Activated effector memory CD4-positive, alpha-beta T cell treated with Interleukin-2 at 50 U/mL for 16 hours (primary cell): ENCODE data around the gene ART1.

Source experiments
- DNase-seq: peaks from one replicate; pipeline ENCODE4 v3.0.0-alpha.2; 2020

The ART1 gene

DNA sequence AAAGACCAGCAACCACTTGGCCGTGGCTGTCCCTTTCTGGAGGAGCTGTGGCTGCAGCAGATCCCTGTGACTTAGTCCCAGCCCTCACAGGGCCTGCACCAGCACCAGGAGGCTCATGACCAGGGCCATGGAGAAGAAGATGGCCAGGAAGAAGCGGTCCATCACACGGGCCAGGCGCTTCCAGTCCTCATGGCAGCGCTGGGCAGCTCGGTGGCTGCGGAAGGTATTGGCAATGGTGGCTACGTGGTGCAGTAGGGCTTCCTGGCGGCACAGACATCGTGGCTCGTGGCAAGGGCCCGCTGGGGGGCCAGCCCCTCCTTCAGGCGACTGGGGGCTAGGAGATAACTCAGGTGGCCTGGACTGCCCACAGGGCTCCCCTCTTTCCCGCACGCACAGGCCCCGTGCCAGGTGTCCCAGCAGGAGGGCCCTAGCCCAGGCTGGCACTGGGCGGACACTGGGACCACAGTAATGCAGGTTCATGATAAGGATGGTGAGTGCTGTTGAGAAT lies 21.1 kb downstream of the ART1 start:
- no peak for DNase-seq

- DNase-seq = no peak
Observed at GRCh38 chr11:3667149-3668035, 22.5 kb downstream of the ART1 start.

DNA sequence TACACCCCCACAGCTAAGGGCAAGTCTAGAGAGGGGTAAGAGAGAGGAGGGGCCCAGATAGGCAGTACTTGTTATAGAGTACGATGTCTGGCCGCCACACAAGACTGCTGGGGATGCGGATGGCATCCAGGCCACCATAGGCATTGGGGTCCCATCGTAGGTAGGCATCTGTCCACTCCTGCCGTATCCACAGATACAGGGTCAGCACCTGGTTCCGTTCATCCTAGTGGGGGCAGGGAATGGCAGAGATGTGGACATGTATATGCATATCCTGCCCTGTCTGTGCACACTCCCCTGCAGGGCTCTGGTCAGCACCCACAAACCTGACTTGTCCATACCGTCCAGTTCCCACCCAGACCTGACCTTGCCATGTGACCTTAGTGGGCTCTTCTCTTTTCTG lies 24.2 kb downstream of the ART1 start:
- DNase-seq = no peak

- no peak for DNase-seq
Observed at GRCh38 chr11:3669742-3670183, 24.8 kb downstream of the ART1 start.

DNA sequence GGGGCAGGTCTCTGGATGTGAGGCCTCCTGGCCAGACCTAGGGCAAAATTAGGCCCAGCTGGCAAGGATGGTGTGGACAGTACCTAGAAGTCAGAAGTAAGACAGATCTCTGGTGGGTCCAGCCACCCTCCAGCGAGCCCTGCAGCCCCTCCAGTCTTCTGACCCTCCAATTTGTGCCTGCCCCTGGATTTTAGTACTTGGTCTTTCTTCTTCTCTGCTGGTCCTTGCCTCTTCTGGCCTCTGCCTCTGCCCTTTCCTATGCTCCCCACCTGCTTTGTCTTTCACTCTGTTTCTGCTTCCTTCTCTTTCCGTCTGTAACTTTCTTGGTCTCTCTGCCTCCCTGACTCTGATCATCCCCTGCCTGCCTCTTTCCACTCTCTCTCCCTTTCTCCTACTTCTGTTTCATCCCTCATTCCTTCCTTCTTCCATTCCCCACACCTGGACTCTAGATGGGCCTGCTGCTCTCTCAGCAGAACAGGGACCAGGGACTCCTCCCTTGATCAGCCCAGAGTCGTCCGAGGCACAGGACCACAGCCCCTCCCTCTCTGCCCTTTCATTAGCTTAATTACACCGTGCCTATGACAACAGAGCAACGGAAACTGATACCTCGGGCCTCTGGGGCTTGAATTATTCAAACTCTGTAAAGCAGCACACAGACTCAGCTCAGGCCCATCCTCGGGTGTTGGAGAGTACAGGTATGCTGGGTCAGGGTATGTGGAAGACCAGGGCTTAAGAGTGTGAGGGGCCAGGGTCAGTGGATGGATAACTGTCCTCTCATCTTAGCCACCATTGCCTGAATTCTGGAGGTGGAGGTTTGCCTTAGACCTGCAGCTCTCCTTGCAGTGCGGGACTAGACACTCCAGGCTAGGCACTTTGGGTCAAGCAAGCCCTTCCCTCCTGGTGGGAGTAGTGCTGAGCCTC lies 26.7 kb downstream of the ART1 start, which contains the start of gene CHRNA10:
Gene CHRNA10 (minus strand): TSS at position 51 of the 921 bp plus-strand sequence. CDS start 72 bp downstream, outside the sequence.
- DNase-seq = no peak

GRCh38 chr11:3674189-3674588 lies 29.3 kb downstream of the ART1 start:
- DNase-seq = no peak

GRCh38 chr11:3675971-3676370 lies 31.0 kb downstream of the ART1 start:
- DNase-seq = no peak

DNA sequence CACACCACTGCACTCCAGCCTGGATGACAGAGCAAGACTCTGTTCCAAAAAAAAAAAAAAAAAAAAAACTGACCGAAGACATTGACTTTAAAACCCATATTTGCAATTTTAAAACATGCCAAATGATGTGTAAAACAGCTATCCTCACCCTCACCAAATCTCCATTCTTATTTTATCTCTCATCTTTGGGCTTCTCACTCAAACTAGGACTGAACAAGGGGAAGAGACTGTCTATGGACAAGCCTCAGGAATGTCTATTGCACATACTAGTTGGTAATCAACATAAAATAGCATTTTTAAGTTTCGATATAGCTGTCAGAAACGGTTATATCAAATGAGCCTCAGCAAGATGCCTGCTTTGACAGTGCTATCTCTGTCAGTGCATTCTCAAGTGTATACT lies 34.1 kb downstream of the ART1 start:
- DNase-seq = no peak

DNA sequence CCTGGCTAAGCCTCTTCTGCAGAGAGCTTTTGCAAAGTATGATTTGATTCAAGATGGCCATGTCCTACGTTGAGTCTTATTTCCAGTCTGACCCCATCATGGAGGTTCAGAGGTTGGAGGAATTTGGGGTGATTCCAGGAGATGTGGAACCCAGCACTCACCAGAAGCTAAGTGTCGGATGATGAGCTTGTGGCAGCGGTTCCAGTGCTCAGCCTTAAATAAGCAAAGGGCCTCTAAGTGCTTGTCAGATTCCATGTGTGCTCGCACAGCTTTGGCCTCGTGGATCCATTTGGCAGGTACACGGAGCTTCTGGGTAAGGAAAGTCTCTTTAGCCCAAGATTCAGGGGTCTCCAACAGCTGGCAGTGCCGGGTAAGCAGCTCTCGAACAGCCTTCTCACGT lies 38.1 kb downstream of the ART1 start:
- no peak for DNase-seq

DNA sequence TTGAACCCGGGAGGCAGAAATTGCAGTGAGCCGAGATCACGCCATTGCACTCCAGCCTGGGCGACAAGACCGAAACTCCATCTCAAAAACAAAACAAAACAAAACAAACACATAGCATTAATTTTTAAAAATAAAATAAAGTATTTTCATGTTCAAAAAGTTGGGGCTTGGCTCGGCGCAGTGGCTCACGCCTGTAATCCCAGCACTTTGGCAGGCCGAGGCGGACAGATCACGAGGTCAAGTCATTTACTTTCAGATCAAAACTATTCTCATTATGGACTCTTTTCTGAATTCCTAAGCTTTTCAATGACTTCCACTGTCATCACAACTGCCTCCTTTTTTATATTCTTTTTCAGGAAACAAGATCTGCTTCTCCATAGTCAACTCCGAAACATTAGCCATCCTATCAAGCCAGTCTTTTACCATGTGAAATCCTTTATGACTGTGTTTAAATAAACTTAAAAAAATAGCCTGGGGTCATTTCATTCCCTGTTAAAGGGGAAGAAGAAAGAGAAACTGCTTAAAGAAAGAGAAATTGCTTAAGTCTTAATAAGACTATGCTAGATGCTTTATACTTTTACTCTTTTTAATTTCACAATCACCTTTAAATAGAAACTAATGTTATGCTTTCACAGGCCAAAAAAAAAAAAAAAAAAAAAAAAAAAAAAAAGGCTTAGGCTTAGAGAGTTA lies 39.3 kb downstream of the ART1 start:
- no peak for DNase-seq

DNA sequence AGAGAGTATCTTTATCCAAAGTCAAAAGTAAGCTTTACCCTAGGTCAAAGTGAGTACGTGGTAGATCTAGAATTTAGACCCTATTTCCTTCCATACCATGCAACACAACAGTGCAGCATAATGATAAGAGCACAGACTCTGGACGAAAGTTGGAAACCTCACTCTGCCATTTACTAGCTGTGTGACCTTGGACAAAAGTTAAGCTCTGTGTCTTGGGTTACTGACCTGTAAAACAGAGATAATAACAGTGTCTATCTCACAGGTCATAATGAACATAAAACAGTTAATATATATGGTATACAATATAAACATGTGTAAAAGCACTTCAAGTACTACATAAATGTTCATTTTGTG lies 39.9 kb downstream of the ART1 start:
- DNase-seq = no peak

DNA sequence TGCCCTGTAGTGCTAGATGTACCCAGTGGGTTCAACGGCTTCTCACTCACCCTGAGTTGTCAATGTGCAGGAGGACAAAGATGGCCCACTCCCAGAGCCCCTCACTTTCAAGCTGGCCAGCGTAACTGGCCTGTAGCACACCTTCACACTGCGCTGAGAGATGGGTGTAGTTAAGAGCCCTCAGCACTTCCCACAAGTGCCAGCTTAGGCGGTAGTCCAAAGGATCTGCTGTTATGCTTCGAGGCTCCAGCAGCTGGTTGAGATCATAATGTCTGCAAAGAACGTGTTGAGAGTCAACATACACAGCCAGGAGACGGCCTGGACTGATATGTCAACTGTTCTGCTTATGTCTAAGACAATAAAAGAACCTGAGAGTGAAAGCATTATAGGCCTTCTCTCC lies 41.0 kb downstream of the ART1 start:
- DNase-seq = no peak

- DNase-seq = no peak
Observed at GRCh38 chr11:3686751-3687150, 41.8 kb downstream of the ART1 start.

DNA sequence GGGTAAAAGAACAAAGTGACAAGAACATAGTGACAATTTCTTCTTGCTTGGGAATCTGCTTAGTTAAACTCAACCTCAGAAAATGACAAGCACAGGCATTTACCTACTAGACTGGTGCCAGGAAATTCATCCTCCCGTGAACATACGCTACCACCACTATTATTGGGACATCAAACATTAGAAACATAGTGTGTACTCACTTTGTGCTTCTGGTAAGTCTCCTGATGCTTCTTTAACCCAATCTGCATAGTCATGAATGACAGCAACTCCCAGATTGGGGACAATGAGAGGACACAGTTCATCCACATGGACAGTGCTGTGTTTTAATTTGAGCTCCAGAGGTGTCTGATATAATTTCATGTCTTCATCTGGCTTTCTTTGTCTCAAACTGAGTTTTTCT lies 55.5 kb downstream of the ART1 start:
- DNase-seq = no peak

DNA sequence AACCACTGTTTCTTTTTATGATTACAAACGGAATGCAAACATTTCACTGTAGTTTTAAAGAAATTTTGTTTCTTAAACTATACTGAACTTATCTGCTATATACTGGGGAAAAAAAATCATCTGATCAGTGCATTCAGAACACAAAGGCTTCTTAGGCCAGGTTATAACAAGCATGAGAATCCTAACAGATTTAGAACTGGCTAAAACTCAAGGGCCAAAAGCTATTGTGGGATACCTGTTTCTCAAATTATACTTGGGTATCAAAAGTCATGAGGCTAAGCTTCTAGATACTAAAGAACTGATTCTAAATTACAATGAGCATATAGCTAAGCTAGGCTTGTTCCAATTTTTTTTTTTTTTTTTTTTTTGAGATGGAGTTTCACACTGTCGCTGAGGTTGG lies 56.0 kb downstream of the ART1 start:
- no peak for DNase-seq

GRCh38 chr11:3703383-3703782 lies 58.5 kb downstream of the ART1 start:
- no peak for DNase-seq

DNA sequence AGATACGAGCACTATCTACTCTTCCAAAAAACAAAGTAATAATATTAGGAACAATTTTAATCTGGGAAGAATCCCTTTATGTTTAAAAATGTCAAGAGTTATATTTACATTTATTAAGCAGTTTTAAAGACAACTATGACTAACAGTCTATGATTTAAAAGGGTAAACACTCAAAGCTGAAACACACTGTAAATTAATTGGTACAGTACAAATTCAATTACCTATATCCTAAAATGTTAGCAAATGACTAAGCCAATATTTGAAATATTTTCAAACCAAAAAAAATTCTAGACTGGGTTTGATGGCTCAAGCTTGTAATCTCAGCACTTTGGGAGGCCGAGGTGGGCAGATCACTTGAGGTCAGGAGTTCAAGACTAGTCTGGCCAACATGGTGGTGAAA lies 62.2 kb downstream of the ART1 start:
- DNase-seq = no peak

GRCh38 chr11:3709977-3710376 lies 65.0 kb downstream of the ART1 start:
- no peak for DNase-seq

DNA sequence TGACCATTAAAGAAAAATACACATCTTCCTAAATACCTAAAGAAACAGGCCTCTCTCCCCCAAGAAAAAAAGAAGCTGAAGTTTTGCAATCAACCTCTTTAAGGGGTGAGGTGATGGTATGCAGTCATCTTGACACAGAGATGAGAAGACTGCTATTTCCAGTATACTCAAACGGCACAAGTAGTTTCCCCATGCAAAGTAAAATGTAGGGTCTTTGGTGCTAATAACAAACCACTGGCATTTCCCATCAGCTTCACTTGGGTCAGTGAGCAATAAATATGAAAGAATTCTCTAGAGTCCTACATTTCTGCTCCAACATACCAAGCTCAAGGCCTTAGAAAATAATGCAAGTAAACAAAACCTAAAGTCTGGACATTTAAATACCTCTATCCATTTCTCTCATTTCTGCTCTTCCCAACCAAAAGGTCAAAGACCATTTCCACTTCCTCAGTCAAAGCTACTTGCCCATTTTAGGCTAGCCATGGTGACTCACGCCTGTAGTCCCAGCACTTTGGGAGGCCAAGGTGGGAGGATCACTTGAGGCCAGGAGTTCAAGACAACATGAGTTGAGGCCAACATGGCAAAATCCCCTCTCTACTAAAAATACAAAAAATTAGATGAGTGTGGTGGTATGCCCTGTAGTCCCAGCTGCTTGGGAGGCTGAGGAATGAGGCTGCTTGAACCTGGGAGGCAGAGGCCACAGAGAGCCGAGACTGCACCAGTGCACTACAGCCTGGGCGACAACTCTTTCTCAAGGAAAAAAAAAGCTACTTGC lies 65.7 kb downstream of the ART1 start:
- no peak for DNase-seq

DNA sequence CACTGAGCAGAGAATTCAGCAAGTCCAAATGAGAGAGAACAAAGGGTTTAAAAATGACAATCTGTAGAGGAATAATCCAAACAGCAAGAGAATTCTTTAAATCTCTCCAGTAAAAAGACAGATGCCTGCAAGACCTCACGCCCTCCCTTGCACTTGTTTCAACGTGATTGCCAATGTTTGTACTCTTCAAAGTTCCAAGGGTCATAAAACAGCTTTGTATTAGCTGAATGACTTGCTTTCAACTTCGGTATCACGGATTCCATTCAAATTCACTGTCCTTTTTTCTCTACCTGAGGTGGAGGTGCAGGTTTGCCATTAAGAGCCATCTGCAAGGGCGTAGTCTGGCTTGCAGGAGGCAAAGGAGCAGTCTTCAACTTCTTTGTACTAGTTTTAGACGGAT lies 67.3 kb downstream of the ART1 start:
- no peak for DNase-seq
